GM12878 (cell line): Measurements from ENCODE around the gene NOTCH1. TPM values are rescaled to one million over a fixed set of nuclear protein-coding genes. Genes with fewer than 3 reads are reported as not detected.

Experiments
- ATF7 ChIP-seq: fragments of 450-650 bp; IDR thresholded peaks from 2 replicates; pipeline ENCODE4 v1.6.1; 2016; ENCODE audit warnings: low read depth, mild to moderate bottlenecking
- BHLHE40 ChIP-seq, 2 experiments: fragments of 450-650 bp in 1 of 2; IDR thresholded peaks; 2 replicates each; pipeline ENCODE4 v1.6.1; 2011 to 2017; ENCODE audit warnings: low read depth in 2 of 2, borderline replicate concordance in 1 of 2, improper control_type of control experiment in 1 of 2, low read length in 1 of 2, mild to moderate bottlenecking in 1 of 2
- CREB1 ChIP-seq: IDR thresholded peaks from 2 replicates; pipeline ENCODE4 v1.6.1; 2012; ENCODE audit warnings: low read depth, mild to moderate bottlenecking, inconsistent platforms
- EED ChIP-seq: sonication (generic); IDR thresholded peaks from 2 replicates; pipeline ENCODE4 v1.6.1; 2016; ENCODE audit warnings: antibody characterized with exemption, low read depth
- ESRRA ChIP-seq: IDR thresholded peaks from 2 replicates; pipeline ENCODE4 v1.6.1; 2012; ENCODE audit warnings: mild to moderate bottlenecking, low read length, improper control_type of control experiment
- HDAC2 ChIP-seq: fragments of 200-600 bp; sonication (generic); IDR thresholded peaks from 2 replicates; pipeline ENCODE4 v1.6.1; 2017
- polyA plus RNA-seq, 11 experiments: library from polyadenylated mRNA; depleted of rRNA in 4 of 11; unstranded in 6 of 11; stranded (reverse) in 5 of 11; fragments of >200 nt; fragmentation: Nextera tagmentation in 4 of 11; fragmentation: Illumina TruSeq in 1 of 11; extraction: Ambion mirVana in 4 of 11; extraction: Trizol in 1 of 11; gene quantifications; 1 replicate in 1 of 11; 2 replicates in 10 of 11; pipeline versions ENCODE4 v1.2.1 to v1.2.3, GENCODE V29; 2011 to 2016; ENCODE audit warnings: inconsistent platforms in 2 of 11, missing spikeins in 2 of 11, low read depth in 1 of 11
- total RNA-seq, 4 experiments: library from RNA; depleted of rRNA in 3 of 4; stranded (reverse); fragments of >200 nt in 3 of 4; fragmentation: Illumina TruSeq in 1 of 4; extraction: Trizol in 1 of 4; gene quantifications; 2 replicates each; pipeline versions ENCODE4 v1.2.1 to v1.2.3, GENCODE V29; 2013 to 2021
- TF ChIP-seq, protein P1 (sequence below): fragments of 450-650 bp; IDR thresholded peaks from 2 replicates; pipeline ENCODE4 v1.6.1; 2018; ENCODE audit warnings: mild to moderate bottlenecking, low read depth, moderate library complexity; ENCODE audit not compliant: partially characterized antibody

The NOTCH1 gene
- total and polyA plus RNA-seq, 10 of the 15 experiments (the other 5 are each of a cell fraction or from before 2014, with no cell fraction given): 0.02 to 40.0 (median 3.7) TPM

GRCh38 chr9:136532799-136533774 lies 12.8 kb downstream of the NOTCH1 start (continued):
- TF ChIP-seq EED (no peak; the same call in 1 of the 2 replicates), ATF7 (no peak), ESRRA (no peak), CREB1 (0 out of 2 replicates have a peak, but pooled peaks have one; percentile 21), BHLHE40 (IDR thresholded peaks at IDR 0.05; ENCODE audit: borderline replicate concordance in 1 of 2, low read depth in 2 of 2, low read length in 1 of 2) (peak; percentile 29 to 50; a peak in 2 of 4 replicates), HDAC2 (no peak)
- TF ChIP-seq, protein P1, sequence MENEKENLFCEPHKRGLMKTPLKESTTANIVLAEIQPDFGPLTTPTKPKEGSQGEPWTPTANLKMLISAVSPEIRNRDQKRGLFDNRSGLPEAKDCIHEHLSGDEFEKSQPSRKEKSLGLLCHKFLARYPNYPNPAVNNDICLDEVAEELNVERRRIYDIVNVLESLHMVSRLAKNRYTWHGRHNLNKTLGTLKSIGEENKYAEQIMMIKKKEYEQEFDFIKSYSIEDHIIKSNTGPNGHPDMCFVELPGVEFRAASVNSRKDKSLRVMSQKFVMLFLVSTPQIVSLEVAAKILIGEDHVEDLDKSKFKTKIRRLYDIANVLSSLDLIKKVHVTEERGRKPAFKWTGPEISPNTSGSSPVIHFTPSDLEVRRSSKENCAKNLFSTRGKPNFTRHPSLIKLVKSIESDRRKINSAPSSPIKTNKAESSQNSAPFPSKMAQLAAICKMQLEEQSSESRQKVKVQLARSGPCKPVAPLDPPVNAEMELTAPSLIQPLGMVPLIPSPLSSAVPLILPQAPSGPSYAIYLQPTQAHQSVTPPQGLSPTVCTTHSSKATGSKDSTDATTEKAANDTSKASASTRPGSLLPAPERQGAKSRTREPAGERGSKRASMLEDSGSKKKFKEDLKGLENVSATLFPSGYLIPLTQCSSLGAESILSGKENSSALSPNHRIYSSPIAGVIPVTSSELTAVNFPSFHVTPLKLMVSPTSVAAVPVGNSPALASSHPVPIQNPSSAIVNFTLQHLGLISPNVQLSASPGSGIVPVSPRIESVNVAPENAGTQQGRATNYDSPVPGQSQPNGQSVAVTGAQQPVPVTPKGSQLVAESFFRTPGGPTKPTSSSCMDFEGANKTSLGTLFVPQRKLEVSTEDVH: no peak
